ENCODE measurements around the gene MCMBP.

The MCMBP gene

DNA sequence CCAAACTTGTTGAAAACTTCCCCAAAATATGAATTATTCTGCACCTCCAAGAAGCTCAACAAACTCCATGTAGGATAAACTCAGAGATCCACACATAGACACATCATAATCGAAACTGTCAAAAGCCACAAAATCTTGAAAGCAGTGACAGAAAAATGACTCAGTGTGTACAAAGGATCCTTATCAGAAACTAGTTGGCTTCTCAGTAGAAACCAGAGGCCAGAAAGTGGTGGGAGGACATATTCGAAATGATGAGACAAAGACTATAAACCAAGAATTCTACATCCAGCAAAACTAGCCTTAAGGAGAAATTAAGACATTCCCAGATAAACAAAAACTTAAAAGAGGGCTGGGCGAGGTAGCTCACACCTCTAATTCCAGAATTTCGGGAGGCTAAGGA, 38.5 kb downstream of the MCMBP start:
- in situ Hi-C loops (cut with MboI; ENCODE audit: low sequenced_read_pairs), result no loop called here

DNA sequence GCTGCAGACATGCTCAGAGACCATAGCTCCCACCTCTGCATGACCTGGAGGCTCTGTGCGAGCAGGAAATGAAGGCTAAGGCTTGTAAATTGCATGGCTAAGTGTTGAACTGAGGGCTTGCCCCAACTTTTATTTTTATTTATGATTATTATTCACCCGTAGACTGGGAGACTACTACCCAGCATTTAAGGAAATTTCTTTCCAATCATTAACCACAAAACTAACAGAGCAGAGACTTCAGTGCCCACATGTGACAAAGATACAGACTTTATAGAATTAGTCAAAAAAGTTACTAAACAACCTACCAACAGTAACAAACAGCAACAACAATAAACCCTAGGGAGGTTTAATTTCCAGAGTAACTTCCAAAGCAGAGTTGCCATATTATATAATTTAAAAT, 39.7 kb downstream of the MCMBP start:
- in situ Hi-C loops (cut with MboI; ENCODE audit: low sequenced_read_pairs), result no loop called here

DNA sequence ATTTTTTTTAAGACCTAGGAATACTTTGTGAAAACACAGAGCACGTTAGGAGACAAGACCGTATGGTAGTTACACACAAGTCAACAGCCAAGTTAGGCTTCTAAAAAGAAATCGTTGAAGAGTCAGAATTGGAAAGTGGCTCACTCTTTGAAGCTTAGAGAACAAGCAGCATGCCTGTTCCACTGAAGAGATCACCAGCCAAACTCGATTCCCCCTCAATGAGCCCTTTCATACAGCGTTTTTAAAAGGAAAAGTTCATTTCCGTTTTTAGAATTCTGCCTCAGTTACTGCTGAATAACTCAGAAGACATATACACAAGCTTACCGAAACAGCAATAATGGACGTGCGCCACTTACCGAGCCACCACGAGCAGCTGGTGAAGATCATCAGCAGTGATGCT, 41.0 kb downstream of the MCMBP start:
- in situ Hi-C loops (cut with MboI; ENCODE audit: low sequenced_read_pairs), result no loop called here

DNA sequence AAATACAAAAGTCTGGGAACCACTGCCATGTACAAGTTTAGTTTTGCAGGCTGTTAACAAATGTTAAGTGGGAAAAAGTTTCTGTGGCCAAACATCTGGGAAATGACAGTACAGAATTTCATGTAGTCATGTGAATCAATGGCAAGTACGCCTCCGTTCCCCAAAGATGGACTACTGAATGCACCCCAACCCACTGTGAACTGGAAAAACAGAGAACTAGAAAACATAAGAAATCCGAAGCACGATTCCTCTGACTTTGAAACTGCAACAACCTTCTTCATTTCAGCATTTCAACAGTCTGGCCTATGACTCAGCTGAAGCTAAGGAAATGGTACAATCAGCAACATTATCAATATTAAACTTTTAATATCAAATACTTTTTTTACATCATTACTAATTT, 41.8 kb downstream of the MCMBP start:
- in situ Hi-C loops (cut with MboI; ENCODE audit: low sequenced_read_pairs), result no loop called here

DNA sequence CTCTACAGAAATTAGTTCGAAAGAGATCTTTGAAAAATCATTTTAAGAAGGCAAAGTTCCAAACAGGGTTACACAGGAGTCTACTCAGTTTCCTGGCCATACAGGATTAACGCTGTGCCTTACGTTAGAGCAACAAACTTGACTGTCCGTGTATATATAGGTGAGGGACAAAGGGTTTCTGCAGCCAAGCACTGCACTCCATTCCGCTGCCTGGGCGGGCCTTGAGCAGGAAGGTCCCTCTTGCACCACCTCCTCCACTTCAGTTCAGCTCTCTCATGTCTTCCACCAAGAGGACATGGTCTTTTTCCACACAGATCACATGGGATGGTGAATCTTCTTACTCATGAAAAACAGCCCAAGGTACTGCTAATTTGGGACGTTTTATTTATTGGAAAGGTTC, 43.2 kb downstream of the MCMBP start:
- in situ Hi-C loops (cut with MboI; ENCODE audit: low sequenced_read_pairs), result no loop called here

DNA sequence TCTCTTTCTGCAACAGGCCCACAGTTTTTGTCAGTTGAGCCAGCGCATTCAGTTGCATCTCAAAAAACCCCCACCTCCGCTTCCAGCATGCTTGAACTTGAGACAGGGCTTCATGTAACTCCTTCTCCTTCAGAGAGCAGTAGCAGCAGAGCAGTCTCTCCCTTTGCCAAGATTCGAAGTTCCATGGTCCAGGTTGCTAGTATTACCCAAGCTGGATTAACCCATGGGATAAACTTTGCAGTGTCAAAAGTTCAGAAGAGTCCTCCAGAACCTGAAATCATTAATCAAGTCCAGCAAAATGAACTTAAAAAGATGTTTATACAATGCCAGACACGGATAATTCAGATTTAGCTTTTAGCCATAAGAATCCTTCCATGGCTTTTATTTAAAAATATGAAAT, 45.2 kb downstream of the MCMBP start:
- in situ Hi-C loops (cut with MboI; ENCODE audit: low sequenced_read_pairs), result no loop called here

DNA sequence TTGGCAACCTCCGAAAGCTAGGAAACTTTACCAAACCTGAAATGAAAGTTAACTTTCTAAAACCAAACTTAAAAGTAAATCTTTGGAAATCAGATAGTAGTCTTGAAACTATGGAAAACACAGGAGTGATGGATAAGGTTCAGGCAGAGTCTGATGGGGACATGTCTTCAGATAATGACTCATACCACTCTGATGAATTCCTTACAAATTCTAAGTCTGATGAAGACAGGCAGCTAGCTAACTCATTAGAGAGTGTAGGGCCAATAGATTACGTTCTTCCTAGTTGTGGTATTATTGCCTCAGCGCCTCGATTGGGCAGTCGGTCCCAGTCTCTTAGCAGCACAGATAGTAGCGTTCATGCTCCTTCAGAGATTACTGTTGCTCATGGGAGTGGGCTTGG, 45.9 kb downstream of the MCMBP start:
- in situ Hi-C loops (cut with MboI; ENCODE audit: low sequenced_read_pairs), result no loop called here

DNA sequence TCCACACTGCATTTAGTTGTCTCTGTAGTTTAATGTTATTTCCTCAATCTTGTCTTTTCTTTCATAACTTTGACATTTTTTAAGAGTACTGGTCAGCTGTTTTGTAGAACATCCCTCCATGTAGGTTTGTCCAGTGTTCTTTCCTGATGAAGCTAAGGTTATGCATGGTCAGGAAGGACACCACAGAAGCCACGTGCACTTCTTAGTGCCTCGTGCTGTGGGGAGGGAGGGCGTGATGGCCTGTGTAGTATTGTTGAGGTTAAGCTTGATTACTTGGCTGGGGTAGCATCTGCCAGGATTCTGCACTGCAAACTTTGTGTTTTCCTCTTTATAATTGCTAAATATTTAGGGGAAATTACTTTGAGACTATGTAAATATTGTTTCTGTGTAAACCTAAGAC, 48.3 kb downstream of the MCMBP start:
- in situ Hi-C loops (cut with MboI; ENCODE audit: low sequenced_read_pairs), result no loop called here

DNA sequence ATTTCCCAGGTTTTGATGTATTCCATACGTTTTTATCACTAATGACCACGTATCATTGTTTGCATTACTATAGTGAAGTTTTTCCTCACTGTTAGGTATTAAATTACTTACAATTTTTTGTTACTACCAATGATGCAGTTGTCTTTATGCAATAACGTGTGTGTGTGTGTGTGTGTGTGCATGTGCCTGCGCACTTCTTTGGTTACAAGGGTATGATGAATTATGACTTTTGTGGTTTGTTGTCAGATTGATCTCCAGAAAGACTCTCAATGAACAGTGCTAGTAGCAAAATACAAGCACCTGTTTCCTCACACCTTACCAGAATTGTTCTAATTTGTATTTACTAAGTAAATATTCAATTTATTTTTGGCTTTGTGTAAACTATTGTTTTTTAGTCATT, 51.5 kb downstream of the MCMBP start:
- in situ Hi-C loops (cut with MboI; ENCODE audit: low sequenced_read_pairs), result no loop called here

DNA sequence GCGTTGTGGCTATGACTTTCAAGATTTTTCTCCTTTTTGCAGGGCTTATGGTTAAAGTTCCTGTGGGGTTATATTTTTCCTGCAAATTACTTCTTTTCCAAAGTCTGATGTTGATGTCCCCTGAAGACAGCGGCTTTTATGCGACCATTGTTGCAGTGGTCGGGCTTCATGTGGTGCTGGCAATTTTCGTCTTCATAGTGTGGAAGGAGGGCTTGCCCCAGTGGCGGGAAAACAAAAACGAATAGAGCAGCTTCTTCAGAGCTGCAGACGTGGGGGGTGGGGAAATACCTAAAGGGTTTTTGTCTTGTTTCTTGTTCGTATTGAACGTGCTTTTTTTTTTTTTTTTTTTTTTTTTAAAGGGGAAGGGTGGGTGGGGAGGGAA, 53.8 kb downstream of the MCMBP start:
- in situ Hi-C loops (cut with MboI; ENCODE audit: low sequenced_read_pairs), result no loop called here

DNA sequence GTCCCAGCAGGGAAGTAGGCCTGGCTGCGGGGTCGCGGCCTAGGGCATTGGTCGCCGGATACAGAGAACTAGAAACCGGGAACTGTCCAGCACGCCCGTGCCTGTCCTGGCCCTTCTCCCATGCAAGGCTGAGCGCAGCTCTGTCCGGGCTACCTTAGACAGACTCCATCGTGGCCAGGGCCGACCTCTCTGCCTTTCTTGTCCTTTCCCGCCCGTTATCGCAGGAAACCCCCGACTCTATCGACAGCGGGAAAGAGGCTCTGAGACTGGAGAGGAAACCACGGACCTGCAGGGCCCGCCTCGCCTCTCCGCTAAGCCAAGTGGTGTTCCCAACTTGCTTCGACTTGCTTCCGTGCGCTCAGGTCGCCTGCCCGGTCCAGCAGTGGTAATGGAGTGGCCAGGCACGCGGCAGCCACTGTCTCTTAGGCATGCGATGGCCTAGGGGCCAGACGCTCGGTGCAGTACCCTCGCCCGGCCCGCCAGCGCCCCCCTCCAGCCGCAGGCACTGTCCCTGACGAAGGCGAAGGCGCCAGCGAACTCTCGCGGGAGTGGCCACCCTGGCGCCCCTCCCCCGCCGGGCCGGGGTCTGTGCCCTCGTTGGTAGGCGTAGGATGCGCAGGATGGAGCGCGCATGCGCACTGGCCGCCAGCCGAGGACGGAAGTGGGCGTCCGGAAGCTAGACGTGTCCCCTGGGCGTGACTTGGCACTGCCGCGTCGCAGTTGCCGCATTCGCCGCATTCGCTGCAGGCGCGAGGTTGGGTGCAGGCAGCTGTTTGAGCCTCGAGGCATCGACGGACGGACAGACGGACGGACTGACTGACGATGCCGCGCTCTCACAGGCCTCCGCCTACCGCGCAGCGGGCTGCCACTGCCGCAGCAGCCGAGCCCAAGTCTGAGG, 54.4 kb downstream of the MCMBP start:
- in situ Hi-C loops (cut with MboI; ENCODE audit: low sequenced_read_pairs), result no loop called here

DNA sequence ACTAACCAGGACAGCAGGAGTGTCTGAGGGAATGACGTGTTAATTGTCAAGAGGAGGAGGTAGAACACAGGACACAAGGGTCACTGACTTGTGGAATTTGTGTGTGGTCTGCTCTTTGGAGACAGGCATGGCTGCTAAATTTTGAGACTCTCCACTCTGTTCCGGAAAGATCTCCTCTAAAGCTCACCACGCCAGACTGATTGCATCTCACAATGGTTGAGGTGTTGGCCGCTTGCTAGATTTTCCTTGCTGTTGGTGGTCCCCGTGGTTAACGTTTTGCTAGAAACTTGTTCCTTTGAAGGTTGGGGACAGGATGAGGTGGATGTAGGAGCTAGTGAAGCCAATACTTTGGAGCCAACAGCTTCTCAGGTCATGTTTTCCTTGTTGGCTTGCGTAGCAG, 57.0 kb downstream of the MCMBP start:
- in situ Hi-C loops (cut with MboI; ENCODE audit: low sequenced_read_pairs), result no loop called here

DNA sequence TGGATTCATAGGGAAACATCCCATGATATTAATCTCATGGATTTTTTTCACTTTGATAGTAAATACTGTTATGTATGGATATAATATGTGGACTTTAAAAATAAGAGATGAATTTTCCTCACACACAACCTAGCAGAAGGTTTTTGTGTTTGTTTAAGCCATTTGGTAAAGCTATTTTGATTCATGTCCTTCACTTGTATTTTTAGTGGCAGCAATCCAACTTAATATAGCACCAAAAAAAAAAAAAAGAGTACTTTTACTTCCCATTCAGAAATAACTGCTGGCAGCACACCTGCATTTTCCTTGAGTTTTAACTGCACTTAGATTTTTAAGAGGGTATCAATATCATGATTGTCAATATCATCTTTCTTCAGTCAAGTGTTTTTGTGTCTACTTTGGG, 60.0 kb downstream of the MCMBP start:
- in situ Hi-C loops (cut with MboI; ENCODE audit: low sequenced_read_pairs), result no loop called here

DNA sequence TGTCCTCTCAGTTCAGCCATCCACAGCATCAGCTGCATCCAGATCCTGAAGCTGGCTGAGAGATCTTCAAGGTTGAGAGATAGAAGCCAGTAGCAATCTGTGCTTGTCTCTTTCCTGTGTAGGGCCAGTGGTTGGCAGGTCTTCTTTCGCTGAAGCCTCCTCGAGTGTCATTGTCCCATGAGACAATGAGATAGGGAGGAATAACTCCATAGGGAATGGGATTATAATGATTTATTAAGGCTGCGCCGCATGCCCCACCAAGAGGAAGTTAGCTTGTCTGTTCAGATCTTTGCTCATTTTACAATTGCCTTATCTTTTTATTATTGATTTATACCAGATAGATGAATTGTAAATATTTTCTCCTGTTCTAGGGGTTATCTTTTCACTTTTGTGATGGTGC, 61.5 kb downstream of the MCMBP start:
- in situ Hi-C loops (cut with MboI; ENCODE audit: low sequenced_read_pairs), result no loop called here

DNA sequence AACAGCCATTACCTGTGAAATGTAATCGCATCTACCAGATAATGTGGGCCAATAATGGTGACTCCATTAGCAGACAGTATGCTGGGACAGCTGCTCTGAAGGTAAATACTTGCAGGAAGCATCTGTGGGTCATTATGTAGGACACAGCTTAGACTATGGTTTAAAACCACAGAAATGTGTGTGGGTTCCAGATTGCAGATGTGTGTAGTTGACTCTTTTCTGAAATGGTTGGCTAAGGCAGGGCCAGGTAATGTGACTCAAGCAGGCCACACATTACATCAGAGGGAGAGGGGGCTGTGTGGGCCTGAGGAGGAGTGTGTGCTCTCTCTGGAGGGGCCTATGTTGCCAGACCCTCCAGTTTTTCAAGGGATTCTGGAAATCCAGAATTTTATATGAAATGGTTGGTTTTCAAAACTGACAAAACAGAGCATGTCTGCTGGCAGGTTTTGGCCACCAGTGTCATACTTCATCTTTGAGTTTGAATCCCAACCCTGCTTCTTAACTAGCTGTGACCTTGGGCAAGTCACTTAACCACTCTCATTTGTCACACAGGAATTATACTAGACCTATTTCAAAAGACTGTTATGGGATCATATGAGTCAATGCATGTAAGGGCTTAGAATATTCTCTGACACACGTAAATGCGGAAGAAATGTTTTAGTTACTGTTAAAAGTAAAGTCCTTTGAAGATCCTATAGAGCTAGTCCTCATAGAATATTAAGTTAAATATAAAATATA, 64.5 kb downstream of the MCMBP start:
- in situ Hi-C loops (cut with MboI; ENCODE audit: low sequenced_read_pairs), result no loop called here

DNA sequence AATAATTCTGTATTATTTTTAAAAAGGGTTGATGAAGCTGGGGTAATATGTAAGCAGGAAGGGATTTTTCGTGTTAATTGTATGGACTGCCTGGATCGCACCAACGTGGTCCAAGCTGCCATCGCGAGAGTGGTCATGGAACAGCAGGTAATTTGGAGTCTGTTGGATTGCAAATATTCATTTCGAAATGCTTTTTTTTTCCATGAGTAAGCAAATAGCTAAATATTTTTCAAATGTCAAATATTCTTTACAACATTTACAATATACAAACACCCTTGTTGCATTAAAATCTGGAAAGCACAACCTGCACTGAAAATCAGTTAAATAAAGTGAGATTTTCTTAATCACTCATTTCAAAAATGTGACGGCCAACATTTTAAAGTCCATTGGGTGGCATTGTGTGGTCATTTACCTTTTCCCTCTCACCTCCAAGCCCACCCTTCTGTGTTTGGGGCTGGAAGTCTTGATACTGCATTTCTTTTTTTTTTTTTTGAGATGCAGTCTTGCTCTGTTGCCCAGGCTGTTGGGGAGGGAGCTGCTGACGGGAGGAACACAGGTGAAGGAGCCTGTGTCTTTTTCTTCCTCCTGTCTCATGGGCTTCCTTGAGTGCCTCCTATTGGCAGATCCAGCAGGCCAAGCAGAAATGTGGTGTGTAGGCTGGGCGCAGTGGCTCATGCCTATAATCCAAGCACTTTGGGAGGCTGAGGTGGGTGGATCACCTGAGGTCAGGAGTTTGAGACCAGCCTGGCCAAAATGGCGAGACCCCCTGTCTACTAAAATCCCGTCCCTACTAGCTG, 66.1 kb downstream of the MCMBP start:
- in situ Hi-C loops (cut with MboI; ENCODE audit: low sequenced_read_pairs), result no loop called here

DNA sequence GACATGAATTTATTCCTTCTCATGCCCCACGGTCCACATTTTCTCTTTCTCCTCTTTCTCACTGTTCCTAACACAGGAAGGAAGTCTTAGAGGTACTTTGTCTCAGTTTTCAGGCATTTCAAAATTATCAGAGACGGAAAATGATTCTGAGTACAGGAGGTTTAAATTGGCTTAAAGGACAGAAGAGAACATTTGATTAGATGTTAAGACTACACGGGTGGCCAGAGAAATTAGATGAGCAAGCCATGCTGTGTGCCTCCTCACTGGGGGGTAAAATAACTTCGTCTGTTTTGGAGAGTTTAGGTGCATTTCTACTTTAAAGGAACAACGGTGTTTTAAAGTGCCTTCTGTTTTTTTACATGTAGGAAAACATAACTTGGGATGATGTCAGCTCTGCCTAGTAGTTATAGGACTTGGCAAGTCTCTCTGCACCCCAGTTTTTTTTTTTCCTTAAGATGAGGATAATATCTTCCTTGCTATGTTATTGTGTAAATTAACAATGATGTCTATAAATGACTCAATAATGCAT, 66.9 kb downstream of the MCMBP start:
- in situ Hi-C loops (cut with MboI; ENCODE audit: low sequenced_read_pairs), result no loop called here

DNA sequence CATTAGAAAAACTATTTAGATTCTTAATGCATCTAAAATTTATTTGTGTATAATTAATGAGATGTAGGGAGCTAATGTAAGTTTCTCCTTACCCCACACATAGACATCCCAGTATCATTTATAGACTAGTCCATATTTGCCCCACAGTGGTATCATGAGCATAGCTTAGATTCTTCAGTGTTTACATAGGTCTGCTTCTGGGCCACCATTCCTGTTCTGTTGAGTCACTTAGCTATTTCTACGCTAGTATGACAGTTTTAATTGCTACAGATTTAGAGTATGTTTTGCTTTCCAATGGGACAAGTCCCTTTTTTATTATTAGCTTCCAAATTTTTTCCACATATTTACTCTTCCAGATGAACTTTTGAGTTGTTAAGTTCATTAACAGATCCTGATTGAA, 69.4 kb downstream of the MCMBP start:
- in situ Hi-C loops (cut with MboI; ENCODE audit: low sequenced_read_pairs), result no loop called here

DNA sequence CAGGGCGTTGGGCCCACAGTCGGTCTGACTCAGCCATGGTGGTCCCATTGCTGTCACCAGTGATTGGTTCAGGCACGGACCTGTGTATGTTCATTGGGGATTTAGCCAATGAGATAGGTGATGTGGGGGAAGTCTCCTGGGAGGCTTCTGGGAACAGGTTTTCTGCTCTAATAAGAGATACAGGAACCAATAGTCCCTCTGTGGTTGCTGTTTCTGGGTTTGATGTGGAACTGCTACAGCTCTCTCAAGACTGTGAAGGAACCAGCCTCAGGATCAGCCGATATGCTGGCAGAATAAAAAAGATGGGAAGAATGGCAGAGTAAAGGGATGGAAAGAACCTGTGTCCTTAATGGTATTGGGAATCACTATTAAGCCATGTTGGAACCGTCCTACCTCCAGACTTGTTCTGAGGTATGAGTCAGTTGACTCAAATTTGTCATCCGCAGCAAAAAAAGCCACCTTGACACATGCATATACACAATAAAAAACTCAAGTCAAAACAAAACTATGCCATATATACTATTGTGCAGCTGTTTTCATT, 70.6 kb downstream of the MCMBP start:
- in situ Hi-C loops (cut with MboI; ENCODE audit: low sequenced_read_pairs), result no loop called here

DNA sequence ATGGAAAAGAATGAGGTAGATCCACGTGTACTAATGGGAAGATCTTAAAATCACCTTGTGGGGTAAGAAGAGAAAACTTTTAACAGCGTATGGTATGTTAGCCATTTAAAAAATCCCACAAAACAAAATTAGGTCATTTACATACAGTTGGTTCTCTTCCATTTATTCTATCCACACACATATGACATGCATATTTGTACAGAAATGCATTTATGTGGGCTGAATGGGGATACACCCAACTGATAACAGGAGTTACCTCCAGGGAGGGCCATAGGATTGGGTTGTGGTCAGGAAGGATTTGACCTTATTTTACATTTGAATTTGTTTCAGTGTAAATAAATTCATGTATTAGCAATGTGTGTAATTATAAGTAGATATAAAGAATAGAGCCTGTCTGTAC, 71.5 kb downstream of the MCMBP start:
- in situ Hi-C loops (cut with MboI; ENCODE audit: low sequenced_read_pairs), result no loop called here

DNA sequence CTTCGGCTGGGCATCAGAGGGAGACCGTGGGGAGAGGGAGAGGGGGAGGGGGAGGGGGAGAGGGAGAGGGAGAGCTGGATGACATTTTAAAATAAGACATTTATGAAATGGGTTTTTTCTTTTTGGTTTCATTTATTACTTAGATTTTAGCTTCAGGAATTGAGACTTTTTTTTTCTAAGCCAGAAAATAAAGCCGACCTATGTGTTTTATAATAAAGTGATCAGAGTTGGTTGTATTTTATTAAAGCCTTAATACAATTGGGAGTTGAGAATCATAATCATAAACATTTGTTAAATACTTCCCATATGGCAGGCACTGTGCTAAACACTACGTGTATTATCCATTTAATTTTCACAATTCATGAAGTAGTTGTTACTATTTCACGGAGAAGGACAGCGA, 76.6 kb downstream of the MCMBP start:
- in situ Hi-C loops (cut with MboI; ENCODE audit: low sequenced_read_pairs), result no loop called here

Data from HL-60/S4 (cell line).